ENCODE measurements around the gene MPC2. TPM values are rescaled to one million over a fixed set of nuclear protein-coding genes. Genes with fewer than 3 reads are reported as not detected.

MPC2 gene
- total and polyA plus RNA-seq, 2 of the 8 experiments (the other 6 are each of a cell fraction or from before 2014, with no cell fraction given): 18.6 to 40.9 TPM

DNA sequence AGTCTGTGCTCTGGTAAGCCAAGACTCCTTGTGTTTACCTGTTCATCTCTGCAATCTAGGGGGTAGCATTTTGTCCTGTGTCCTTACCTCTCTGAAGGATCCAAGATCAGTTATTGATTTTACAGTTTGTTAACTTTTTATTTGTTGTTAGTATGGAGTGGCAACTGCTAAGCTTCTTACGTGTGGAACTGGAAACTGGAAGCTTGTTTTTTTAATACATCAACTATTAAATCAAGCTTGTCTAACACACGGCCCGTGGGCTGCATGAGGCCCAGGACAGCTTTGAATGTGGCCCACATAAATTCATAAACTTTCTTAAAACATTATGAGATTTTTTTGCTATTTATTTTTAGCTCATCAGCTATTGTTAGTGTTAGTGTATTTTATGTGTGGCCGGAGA is 29.2 kb upstream of the MPC2 start:
- H2AK5ac ChIP-seq (ENCODE audit: low read depth, low read length): no peak overlapping the region
- no peaks in the 10 kb centered on the region for H3K4me1 ChIP-seq (replicated peaks in 1 of 4; ENCODE audit: control insufficient read depth in 3 of 4, insufficient read depth in 4 of 4, low read length in 3 of 4)
- H3K4me2 ChIP-seq (ENCODE audit: insufficient read depth in 1 of 2, low read depth in 2 of 2, low read length in 2 of 2): no peak overlapping the region
- H2AFZ ChIP-seq (ENCODE audit: low read length): no peak overlapping the region
- no peaks in the 10 kb centered on the region for H3K79me1 ChIP-seq (ENCODE audit: low read depth, low read length)
- H2BK120ac ChIP-seq (replicated peaks; ENCODE audit: low read depth, low read length): no peak overlapping the region
- H2BK12ac ChIP-seq (ENCODE audit: low read depth, low read length): no peak overlapping the region
- H3K14ac ChIP-seq (ENCODE audit: insufficient read length): no peak overlapping the region
- peaks cover 0 to 12% (median 5%) of the 10 kb centered on the region in 4 experiments; a peak in 3 of 8 replicates for H3K36me3 ChIP-seq (ENCODE audit: control insufficient read depth in 2 of 4, insufficient read depth in 4 of 4, low read length in 3 of 4)
- H4K8ac ChIP-seq (ENCODE audit: extremely low read depth, insufficient read depth, low read length): no peak overlapping the region
- WGBS, 2 experiments (ENCODE audit: extremely low coverage in 1 of 2, insufficient coverage in 1 of 2, insufficient read length in 1 of 2, insufficient replicate concordance in 2 of 2, low coverage in 1 of 2, low lambda C conversion rate in 2 of 2, missing lambda C conversion rate in 1 of 2): 94% methylated on average over 4 of the region's 4 CpGs; no CpG with 5 or more reads in 1 of the 2 experiments
- POLR2A ChIA-PET (ENCODE audit: partially characterized antibody): no interaction called here
- no peaks in the 10 kb centered on the region for H4K20me1 ChIP-seq (replicated peaks in 1 of 2; ENCODE audit: control insufficient read depth in 1 of 2, insufficient read depth in 2 of 2, low read length in 2 of 2)
- CTCF ChIA-PET (ENCODE audit: partially characterized antibody): interaction anchor here (0.6 to 1.5 kb wide), 2 partner anchors 10 to 46 kb away, joined by 3 to 5 read pairs; no protein-coding TSS in a partner anchor
- no peak overlapping the region for H3K4ac ChIP-seq (replicated peaks; ENCODE audit: insufficient read length, low read depth, low read length)
- no peak overlapping the region for H3K27ac ChIP-seq (ENCODE audit: low read depth, low read length)
- no peak overlapping the region for H4K5ac ChIP-seq (ENCODE audit: insufficient read length, low read depth, low read length)
- H3K56ac ChIP-seq (replicated peaks; ENCODE audit: insufficient read length, low read depth, low read length): no peak overlapping the region
- TF ChIP-seq, protein P1, sequence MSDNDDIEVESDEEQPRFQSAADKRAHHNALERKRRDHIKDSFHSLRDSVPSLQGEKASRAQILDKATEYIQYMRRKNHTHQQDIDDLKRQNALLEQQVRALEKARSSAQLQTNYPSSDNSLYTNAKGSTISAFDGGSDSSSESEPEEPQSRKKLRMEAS (IDR thresholded peaks at IDR 0.05): no peak
- TF ChIP-seq TAF1 (IDR thresholded peaks at IDR 0.05; ENCODE audit: low read depth, low read length) (no peak), KDM5A (IDR thresholded peaks at IDR 0.05; ENCODE audit: low read length) (no peak), RBBP5 (IDR thresholded peaks at IDR 0.05; ENCODE audit: borderline replicate concordance, low read depth, low read length) (no peak), NRF1 (IDR thresholded peaks at IDR 0.05; ENCODE audit: low read depth, low read length) (no peak), POLR2AphosphoS5 (IDR thresholded peaks at IDR 0.05; ENCODE audit: low read depth, low read length) (no peak), KDM4A (IDR thresholded peaks at IDR 0.05; ENCODE audit: low read depth, low read length, severe bottlenecking) (no peak)
- TF ChIP-seq, protein P2, sequence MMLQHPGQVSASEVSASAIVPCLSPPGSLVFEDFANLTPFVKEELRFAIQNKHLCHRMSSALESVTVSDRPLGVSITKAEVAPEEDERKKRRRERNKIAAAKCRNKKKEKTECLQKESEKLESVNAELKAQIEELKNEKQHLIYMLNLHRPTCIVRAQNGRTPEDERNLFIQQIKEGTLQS (IDR thresholded peaks at IDR 0.05; ENCODE audit: insufficient read depth, low read depth, low read length): no peak
- no peak overlapping the region for H2BK20ac ChIP-seq (ENCODE audit: low read length)
- FAIRE-seq (no peak), DNase-seq (ENCODE audit: low read depth in 1 of 2, low spot score in 2 of 2) (no peak)
- peaks cover 0 to 35% of the 10 kb centered on the region in 2 experiments; a peak in 2 of 4 replicates for H3K79me2 ChIP-seq (ENCODE audit: control insufficient read depth in 1 of 2, insufficient read depth in 2 of 2, low read length in 2 of 2)
- no peak overlapping the region for H3K4me3 ChIP-seq (ENCODE audit: extremely low read depth in 1 of 4, insufficient read depth in 2 of 4, low read depth in 3 of 4, low read length in 4 of 4)
- H2BK5ac ChIP-seq (ENCODE audit: low read depth, low read length): no peak overlapping the region
- H3K27me3 ChIP-seq (replicated peaks in 1 of 4; ENCODE audit: control insufficient read depth in 3 of 4, extremely low read depth in 1 of 4, insufficient read depth in 3 of 4, low read length in 3 of 4): no peaks in the 10 kb centered on the region
- no peak overlapping the region for H2BK15ac ChIP-seq (ENCODE audit: low read length)
- H3K23ac ChIP-seq (ENCODE audit: insufficient read length): no peak overlapping the region
- H4K91ac ChIP-seq (replicated peaks; ENCODE audit: insufficient read length, low read length): no peak overlapping the region
- H3K23me2 ChIP-seq (ENCODE audit: low read depth, low read length): no peaks in the 10 kb centered on the region
- no peak overlapping the region for H3K18ac ChIP-seq (ENCODE audit: extremely low read depth, low read length)
- H3K9ac ChIP-seq (replicated peaks in 1 of 4; ENCODE audit: extremely low read depth in 1 of 4, low read depth in 3 of 4, low read length in 3 of 4): no peak overlapping the region
- H3K9me3 ChIP-seq (ENCODE audit: insufficient read depth in 2 of 2, low read depth in 1 of 2, low read length in 1 of 2): no peaks in the 10 kb centered on the region
